ENCODE measurements around the gene NOTUM.
"Not testable (repeated sequence)": the region's sequence is repeated elsewhere in the genome, so short reads cannot be mapped to it uniquely, and the experiment has no call there.

The NOTUM gene

DNA sequence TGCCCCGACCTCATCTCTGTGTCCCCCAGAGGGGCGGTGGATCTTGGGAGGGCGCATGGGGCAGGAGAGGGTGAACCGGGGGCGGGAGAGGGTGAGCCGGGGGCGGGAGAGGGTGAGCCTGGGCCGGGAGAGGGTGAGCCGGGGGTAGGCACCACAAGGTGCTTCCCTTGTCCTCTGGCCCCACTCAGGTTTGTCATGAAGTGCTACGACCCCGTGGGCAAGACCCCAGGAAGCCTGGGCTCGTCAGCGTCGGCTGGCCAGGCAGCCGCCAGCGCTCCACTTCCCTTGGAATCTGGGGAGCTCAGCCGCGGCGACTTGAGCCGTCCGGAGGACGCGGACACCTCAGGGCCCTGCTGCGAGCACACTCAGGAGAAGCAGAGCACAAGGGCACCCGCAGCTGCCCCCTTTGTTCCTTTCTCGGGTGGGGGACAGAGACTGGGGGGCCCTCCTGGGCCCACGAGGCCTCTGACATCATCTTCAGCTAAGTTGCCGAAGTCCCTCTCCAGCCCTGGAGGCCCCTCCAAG lies 35.3 kb upstream of the NOTUM start:
- DNase-seq (ENCODE audit: low read depth): no peak

DNA sequence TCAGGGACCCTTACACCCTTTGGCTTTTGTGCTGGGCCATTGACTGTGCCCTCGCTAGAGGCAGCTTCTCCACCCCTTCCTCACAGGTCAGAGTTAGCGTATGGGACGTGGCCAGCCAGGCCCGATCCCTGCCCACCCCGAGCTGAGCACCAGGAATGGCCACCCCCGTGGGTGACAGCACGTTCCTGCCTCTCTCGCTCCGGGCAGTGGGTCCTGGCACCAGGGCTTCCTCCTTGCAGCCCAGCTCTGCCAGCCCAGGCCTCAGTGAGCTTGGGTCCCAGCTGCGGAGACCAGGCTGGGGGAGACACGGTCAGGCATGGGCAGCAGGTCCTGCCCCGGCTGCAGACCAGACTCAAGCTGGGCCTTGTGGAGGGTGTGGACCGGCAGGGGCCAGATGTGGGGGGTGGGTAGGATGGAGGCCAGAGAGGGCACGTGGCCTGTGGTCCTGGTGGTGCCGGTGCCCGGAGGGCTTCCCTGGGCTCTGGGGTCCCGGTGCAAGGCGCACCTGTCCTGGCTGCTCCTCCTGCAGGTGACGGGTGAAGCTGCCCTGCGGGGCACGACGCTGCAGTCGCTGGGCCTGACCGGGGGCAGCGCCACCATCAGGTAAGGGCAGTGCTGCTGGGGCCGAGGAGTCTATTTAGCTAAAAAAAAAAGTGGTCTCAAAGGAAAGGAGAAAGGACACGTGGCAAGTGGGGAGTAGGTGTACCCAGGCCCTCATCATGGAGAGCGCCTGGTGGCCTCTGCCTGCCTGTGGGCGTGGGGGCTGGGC lies 34.7 kb upstream of the NOTUM start:
- DNase-seq (ENCODE audit: low read depth): no peak

DNA sequence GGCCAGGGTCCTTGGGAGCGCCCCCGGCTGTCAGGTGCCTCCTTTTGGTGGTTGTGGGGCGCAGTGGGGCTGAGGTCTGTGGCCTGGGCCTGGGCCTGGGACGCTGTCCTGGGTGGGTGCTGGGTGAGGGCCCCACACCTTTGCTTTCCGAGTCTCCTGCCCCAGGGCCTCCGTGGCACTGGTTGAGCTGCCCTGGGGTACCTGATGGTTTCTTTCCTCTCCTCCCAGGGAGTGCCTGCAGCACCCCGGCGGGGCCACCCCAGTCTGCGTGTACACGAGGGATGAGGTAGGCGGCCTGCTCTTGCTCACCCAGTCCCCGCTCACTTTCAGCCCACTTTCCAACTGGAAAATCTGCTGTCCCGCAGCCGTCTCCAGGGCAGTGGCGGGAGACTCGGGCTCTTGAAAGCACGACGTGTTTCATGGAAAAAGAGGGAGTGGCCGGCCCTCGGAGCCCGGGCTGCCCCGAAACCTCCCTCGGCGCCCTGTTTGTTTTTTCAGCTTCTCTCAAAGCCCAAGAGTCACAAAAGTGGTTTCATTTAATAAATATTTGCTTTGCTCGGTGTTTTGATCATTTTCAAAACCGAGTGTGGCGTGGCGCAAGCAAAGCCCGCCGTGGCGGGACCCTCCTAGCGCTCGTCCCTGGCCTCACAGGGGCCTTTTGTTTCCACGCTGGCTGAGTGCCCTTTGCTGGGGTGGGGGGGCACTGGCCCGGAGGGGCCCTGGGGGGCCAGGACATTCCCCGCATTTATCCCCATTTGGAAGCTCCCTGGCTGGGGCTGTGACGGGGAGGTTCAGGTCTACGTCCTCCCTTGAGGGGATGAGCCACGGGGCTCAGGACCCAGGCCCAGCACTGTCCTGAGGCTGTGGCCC lies 33.8 kb upstream of the NOTUM start:
- DNase-seq (ENCODE audit: low read depth): no peak

DNA sequence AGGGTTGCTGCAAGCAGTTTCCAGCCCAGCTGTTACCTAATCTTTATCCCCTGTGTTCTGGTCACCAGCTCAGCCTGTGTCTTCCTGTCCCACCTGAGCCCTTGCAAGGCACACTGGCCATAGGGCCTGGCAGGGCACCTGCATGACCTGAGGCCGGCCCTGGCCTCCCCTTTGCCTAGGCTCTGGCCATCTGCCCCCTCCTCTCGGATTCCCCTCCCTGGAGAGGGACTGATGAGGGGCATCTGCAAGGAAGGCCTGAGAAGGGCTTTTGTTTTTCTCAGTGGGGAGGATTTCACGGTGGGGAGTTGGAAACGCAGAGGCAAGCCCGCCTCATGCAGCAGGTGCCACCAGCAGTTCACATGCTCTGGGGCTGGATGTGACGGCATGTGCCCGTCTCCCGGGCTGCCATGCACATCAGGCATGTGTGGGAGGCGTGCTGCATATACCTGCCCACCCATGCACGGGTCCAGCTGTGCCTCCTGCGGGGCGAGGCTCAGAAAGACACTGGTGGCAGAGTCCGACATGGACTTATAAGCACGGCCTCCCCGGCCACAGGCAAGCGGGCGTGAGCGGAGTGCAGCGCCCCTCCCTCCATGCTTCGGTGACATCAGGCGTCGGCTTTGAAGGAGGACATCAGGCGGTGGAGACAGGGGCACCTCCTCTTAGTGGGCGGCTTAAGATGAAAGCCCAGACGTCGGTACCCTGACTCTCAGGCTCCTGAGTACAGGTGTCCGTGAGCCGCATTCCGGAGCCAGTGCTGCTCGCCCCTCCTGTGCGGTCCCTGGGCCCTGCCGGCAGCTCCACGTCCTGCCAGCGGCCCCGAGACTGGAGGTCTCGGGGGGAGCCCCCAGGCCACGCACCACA lies 33.0 kb upstream of the NOTUM start:
- DNase-seq (ENCODE audit: low read depth): no peak

DNA sequence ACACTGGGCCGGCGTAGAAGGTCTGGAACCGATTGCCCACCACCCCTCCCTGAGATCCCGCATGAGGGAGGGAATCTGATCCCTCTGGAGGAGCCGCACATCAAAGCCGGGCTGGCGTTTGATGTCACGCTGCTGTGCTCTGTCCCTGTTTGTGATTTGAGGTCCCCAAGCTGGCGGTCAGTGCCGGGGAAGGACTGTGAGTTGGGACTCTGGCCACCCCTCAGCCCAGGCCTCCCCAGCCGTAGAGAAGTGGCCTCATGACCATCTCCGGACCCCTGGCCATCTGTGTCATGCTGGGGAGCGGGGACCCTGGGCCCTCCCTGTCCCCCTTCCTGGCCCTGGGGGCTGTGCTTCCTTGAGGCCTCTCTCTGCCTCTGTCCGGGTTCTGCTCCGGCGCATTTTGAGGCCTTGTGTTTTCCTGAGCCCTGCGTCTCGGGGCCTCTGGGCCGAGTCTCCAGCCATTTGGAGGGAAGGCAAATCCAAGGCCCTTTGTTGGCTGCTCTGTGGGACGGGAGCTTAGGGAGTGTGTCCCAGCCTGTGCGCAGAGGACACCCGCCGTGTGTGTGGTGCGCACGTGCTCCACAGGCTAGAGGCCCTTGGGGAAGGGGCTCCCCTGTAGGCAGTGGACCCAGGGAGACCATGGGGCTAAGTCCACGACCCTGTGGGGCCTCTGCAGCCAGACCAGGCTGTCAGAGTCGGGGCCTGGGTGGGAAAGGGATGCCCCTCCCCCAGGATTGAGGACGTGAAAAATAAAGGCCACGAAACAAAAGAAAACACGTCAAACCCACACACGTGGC lies 31.5 kb upstream of the NOTUM start:
- no peak for DNase-seq (ENCODE audit: low read depth)

DNA sequence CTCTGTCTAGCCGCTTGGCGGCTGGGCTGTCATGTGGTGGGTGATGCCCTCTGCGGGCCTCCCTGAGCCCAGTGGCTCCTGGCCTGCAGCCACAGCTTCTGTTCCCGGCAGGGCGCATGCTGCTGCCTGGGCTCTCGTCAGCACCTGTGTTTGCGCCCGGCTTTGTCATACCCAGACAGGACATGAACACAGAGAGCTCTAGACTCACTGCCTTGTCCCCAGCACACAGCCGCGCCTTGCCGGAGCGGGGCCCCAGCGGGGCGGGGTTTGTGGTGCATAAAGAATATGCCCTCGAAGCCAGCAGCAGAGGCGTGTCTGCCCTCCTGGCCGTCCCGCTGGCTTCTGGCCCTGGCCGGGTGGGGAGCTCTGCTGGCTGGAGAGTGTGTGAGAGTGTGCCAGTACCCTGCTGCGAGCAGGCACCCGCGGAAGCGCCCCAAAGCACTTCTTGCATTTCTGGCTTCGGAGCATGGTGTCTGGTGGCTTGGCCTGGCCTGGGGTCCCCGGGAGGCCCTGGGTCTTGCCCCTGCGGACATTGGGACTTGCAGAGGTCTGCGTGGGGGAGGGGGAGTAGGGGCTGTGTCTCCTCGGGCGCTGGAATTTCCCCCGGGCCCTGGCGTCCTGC lies 30.8 kb upstream of the NOTUM start:
- DNase-seq (ENCODE audit: low read depth): no peak

DNA sequence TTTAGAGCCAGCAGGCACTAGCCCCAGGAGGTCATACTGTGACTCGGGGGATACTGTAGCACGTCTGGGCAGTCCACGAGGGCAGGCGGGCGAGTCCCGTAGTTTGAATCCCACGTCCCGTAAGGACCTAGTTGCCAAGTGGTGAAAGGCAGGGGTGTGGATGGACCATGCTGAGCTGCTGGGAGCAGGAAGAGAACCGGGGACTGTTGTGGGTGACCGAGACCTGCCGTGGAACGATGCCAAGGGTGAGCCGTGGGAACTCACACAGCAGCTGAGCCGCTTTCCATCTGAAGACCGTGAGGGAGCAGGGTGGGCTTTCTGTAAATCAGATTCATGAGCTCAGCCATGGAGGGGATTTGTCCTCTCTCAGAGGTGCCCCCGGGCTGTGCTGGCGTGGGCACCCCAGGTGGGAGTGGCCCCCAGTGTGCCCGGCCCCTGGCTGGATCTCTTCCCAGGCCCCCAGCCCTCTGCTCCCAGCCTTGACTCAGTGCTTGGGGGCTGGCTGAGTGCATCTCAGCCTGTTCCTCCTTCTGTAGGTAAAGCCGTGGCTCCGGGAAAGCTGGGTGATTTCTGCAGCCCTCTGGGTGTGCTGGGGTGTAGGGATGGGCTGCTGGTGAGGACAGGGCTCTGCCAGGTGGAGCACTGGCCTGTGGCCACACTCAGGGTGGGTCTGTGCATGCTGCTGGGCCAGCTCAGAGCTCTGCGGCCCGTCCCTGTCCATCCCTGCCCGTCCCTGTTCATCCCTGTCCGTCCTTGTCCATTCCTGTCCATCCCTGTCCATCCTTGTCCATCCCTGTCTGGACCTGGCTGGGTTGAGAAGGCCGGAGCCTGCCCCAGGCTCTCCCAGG lies 30.1 kb upstream of the NOTUM start:
- no peak for DNase-seq (ENCODE audit: low read depth)

DNA sequence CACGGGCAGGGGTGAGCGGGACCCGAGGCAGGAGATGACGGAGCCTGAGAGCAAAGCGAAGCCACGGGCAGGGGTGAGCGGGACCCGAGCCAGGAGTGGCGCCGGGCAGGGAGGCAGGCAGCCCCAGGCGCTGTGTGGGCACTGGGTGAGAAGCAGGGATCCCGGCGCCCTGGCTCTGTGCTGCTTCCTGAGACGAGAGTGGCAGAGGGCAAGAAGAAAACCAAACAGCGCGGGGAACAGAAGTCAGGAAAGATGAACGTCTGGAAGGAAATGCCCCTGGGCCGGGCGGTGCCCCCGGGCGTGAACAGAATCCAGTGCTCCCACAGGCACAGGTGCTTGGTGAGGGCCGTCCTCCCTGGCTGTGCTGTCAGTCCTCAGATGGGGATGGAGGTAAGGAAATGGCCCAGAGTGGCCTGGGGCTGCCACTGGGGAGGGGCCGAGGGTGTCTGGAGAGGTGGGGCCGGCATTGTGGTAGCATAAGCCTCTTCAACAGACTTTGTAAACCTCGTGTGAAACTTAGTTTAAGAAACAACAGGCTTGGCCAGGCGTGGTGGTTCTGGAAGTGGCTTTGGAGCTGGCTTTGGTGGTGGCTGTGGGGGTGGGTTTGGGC lies 26.3 kb upstream of the NOTUM start:
- no peak for DNase-seq (ENCODE audit: low read depth)

DNA sequence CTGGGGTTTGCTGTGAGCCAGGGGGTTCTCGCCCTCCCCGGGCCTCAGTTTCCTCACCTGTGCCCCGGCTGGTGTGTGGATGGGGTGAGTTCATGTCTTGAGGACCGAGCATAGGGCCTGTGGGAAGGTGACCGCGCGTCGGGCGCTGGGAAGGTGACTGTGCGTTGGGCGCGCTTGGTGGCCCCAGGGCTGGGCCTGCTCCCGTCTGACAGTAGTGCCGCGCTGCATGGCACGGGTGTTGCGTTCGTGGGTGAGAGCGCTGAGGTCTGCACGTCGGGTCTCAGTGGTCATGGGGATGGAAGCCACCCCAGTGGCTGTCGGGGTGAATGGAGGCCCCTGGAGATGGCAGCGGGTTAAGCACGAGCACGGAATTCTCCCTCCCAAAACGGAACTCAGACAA lies 25.6 kb upstream of the NOTUM start:
- DNase-seq (ENCODE audit: low read depth): no peak

DNA sequence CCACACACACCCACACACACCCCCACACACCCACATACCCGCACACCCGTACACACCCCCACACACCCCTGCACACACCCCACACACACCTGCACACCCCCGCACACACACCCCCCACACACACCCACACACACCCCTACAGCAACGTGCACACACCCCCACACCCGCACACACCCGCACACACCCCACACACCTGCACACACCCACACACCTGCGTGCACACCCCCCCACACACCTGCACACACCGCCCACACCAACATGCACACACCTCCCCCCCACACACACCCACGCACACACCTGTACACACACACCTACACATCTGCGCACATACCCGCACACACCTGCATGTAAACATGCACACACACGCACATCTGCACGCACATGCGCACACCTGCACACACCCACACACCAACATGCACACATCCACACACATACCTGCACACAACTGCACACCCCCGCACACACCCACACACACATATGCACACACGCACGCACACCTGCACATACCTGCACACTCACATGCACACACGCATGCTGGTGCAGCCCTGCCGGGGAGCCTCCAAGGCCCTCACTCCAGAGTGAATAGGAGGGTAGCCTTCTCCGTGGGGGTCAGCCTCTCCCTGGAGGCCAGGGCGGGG lies 23.9 kb upstream of the NOTUM start:
- no peak for DNase-seq (ENCODE audit: low read depth)

DNA sequence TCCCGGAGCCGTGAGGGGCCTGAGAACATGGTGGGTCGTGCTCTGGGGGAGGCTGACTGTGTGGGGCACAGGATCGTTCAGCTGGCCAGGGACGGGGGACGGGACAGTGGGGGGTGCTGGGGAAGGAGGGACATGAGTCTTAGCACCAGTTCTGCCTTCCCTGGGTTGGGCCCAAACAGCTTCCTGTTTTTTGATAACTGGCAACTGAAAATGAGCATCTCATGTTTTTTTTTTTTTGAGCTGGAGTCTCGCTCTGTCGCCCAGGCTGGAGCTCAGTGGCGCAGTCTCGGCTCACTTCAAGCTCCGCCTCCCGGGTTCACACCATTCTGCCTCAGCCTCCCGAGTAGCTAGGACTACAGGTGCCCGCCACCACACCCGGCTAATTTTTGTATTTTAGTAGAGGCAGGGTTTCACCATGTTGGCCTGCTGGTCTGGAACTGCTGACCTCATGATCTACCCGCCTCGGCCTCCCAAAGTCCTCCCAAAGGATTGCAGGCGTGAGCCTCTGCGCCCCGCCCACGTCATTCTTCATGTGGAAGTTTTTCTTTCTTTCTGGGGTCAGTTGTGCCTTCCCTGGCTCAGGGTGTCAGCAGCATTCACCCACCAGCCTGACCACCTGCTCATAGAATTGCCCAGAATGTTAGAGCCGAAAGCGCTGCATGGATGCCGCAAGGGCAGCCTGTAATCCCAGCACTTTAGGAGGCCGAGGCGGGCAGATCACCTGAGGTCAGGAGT lies 22.8 kb upstream of the NOTUM start:
- no peak for DNase-seq (ENCODE audit: low read depth)

DNA sequence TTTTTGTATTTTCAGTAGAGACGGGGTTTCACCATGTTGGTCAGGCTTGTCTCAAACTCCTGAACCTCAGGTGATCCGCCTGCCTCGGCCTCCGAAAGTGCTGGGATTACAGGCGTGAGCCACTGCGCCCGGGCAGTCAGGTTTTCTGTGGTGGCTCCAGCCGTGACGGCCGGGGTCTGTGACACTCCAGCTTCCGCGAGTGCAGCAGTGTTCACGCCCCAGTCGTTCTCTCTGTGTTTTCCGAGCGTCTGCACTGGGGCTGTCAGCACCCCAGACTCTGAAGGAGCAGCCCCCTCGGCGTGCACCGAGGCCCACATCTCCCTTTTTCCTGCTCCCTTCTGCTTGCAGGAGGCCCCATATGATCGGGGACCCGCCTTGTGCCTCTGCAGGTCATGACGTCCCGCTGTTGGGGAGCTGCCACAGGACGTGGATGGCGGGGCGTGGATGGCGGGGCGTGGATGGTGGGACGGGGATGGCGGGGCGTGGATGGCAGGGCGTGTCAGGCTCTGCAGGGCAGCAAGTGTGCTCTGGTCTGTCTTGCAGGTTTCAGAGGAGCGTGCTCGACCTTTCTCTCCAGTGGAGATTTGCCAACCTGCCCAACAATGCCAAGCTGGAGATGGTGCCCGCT lies 22.1 kb upstream of the NOTUM start:
- DNase-seq (ENCODE audit: low read depth): no peak

DNA sequence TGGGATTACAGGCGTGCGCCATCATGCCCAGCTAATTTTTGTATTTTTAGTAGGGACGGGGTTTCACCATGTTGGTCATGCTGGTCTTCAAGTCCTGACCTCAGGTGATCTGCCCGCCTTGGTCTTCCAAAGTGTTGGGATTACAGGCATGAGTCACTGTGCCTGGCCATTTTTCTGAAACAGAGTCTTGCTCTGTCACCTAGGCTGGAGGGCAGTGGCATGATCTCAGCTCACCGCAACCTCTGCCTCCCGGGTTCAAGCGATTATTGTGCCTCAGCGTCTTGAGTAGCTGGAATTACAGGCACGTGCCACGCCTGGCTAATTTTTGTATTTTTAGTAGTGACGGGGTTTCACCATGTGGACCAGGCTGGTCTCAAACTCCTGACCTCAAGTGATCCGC lies 20.5 kb upstream of the NOTUM start:
- not testable (repeated sequence) for DNase-seq (ENCODE audit: low read depth)

DNA sequence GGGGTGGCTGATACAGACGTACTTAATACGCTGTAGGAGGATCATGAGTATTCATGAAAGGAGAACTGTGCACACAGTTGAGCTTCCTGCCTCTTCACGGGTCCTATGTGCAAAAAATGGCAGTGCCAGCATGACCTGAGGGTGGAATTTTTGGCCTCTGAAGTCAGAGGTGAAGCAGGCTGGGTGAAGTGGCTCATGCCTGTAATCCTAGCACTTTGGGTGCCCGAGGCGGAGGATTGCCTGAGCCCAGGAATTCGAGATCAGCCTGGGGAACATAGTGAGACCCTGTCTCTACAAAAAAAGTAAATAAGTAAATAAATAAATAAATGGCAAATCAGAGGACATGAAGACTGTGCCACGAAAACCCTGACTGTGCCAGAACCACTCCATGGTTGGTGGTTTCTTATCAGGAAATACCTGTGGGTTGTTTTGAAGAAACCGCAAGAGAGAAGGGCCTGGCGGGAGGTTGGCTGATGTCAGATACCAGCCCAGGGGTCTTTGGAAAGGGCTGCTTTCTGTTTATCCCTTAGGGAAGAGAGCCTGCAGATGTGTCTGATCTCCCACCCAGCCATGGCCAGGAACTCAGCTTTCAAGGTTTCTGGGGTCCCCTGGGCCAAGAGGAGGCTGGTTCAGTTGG lies 19.8 kb upstream of the NOTUM start:
- DNase-seq (ENCODE audit: low read depth): no peak

DNA sequence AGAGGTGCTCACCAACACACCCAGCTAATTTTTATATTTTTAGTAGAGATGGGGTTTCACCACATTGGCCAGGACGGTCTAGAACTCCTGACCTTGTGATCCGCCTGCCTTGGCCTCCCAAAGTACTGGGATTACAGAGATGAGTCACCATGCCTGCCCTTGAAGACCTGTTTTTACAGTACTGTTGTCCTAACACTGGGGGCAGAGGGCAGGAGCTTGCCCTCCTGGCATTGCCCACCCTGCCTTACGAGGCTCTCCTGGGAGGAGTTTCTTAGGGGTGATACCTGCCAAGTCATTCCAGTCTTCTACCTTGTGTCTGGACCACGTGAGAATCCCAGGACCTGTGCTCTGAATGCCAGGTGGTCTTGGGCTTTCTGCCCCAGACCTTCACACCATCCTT lies 19.1 kb upstream of the NOTUM start:
- no peak for DNase-seq (ENCODE audit: low read depth)

DNA sequence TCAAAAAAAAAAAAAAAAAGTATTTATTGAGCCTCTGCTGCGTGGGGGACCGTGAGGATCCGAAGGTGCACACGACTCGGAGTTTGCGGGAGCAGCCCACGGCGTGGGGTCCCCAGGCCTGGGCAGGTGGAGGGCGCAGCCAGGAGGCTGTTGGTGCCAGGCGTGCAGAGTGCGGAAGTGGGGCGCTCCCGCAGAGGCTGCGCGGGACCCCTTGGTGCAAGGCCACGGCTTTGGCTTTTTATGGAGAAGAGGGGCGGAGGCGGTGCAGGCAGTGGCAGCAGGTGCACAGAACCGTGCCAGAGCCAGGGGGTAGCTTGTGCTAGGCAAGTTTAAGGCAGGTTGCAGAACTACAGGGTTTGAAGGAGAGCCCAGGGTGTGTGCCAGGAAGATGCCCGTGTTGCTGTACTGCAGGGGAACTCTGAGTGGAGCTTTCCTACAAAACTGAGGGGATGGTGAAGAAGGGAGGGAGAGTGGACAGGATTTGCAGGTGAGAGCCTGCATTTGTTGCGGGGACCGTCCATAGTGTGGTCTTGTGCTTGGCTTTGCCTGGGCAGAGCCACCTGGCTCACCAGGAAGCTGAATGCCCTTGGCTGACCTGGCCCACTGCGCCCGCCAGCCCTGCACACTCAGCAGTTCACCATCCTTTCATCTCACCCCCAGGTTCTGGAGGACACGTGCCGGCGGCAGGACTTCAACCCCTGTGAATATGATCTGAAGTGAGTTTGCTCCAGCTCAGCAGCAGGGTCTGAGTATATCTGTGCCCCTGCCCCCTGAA lies 17.7 kb upstream of the NOTUM start:
- no peak for DNase-seq (ENCODE audit: low read depth)

Measured in HS-5 (cell line).